ENCODE data around the gene SERP1. TPM values are rescaled to one million over a fixed set of nuclear protein-coding genes. Genes with fewer than 3 reads are reported as not detected.
A peak's percentile ranks its signal among the peaks of the same experiment; 100 is the strongest.

SERP1 gene
- polyA plus RNA-seq, 1 of the 3 experiments (the other 2 are of a cell fraction), result 77.4 TPM

DNA sequence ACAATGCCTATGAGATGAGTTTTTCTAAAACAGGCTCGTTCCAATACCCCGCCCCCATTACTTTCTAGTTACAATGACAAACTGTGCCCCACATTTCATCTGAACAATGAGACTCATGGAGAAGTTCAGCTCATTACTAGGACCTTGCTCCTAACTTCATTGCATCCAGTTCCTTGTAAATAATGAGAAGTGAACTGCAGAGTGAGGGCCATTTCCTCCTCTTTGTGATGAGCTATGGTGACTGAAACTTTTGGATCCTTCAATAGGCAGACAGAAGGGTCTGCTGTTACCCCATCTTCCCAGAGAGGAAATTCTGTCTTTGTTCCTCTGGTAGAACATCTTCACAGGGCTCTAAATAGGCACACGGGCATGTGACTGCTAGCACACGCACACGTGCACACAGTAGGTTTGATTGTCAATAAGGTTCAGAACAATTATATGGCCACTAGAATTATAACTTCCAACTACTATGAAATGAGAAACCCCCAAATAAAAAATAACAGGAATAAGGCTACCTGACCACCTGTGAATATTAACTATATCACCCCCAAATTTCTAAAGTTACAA is 51.8 kb downstream of the SERP1 start:
- Histone ChIP-seq H3K36me3 (replicated peaks in 1 of 2; ENCODE audit: control insufficient read depth in 1 of 2, insufficient read depth in 2 of 2, low read length in 1 of 2) (no peaks in the 10 kb centered on the region), H3F3A (replicated peaks; ENCODE audit: insufficient read depth) (peaks cover 5% of the 10 kb centered on the region), H3K4me1 (ENCODE audit: control insufficient read depth in 1 of 2, insufficient read depth in 2 of 2, low read depth in 1 of 2, low read length in 1 of 2) (peaks cover 0 to 6% of the 10 kb centered on the region in 2 experiments; a peak in 1 of 4 replicates), H3K9ac (no peak overlapping the region), H3K79me2 (ENCODE audit: insufficient read depth) (no peaks in the 10 kb centered on the region), H3K9me3 (no peaks in the 10 kb centered on the region), H4K20me1 (ENCODE audit: insufficient read depth) (no peaks in the 10 kb centered on the region), H3K9me2 (no peaks in the 10 kb centered on the region), H3K4me2 (no peak overlapping the region), H3K4me3 (ENCODE audit: low read depth in 2 of 2, low read length in 1 of 2) (no peak overlapping the region), H2AFZ (ENCODE audit: low read depth) (0 out of 2 replicates have a peak overlapping the region, but pooled peaks have one; percentile 43), H3K27ac (ENCODE audit: low read depth in 2 of 2, low read length in 1 of 2) (no peak overlapping the region), H3K27me3 (ENCODE audit: insufficient read depth) (no peaks in the 10 kb centered on the region)
- ChIA-PET POLR2A (interaction anchor here (1.6 kb wide), 1 partner anchor 86 kb away, joined by 4 read pairs; the partner anchor contains the start of gene TSC22D2), CTCF (interaction anchor here (0.8 to 2.9 kb wide), 23 partner anchors 10 to 528 kb away, joined by 3 to 27 read pairs (median 4); no protein-coding TSS in a partner anchor)
- 94% methylated on average over 5 of the region's 5 CpGs for WGBS (ENCODE audit: low lambda C conversion rate)
- no peak for DNase-seq
- TF ChIP-seq EZH2phosphoT487 (IDR thresholded peaks at IDR 0.05; ENCODE audit: borderline replicate concordance, low read depth) (no peak), TEAD4 (IDR thresholded peaks at IDR 0.05; ENCODE audit: borderline replicate concordance, insufficient read depth) (no peak), ELF1 (IDR thresholded peaks at IDR 0.05) (no peak), FOXM1 (IDR thresholded peaks at IDR 0.05; ENCODE audit: low read depth) (no peak), POLR2AphosphoS5 (IDR thresholded peaks at IDR 0.05; ENCODE audit: low read depth, low read length) (no peak), NRF1 (IDR thresholded peaks at IDR 0.05; ENCODE audit: low read depth, low read length) (no peak), RCOR1 (IDR thresholded peaks at IDR 0.05; ENCODE audit: low read length) (no peak), RFX5 (IDR thresholded peaks at IDR 0.05; ENCODE audit: low read length) (no peak), SIN3A (IDR thresholded peaks at IDR 0.05; ENCODE audit: borderline replicate concordance, low read depth, low read length) (no peak), YY1 (IDR thresholded peaks at IDR 0.05; ENCODE audit: low read depth) (no peak), MEF2A (IDR thresholded peaks at IDR 0.05; ENCODE audit: borderline replicate concordance, low read depth) (no peak)
- TF ChIP-seq, protein P1, sequence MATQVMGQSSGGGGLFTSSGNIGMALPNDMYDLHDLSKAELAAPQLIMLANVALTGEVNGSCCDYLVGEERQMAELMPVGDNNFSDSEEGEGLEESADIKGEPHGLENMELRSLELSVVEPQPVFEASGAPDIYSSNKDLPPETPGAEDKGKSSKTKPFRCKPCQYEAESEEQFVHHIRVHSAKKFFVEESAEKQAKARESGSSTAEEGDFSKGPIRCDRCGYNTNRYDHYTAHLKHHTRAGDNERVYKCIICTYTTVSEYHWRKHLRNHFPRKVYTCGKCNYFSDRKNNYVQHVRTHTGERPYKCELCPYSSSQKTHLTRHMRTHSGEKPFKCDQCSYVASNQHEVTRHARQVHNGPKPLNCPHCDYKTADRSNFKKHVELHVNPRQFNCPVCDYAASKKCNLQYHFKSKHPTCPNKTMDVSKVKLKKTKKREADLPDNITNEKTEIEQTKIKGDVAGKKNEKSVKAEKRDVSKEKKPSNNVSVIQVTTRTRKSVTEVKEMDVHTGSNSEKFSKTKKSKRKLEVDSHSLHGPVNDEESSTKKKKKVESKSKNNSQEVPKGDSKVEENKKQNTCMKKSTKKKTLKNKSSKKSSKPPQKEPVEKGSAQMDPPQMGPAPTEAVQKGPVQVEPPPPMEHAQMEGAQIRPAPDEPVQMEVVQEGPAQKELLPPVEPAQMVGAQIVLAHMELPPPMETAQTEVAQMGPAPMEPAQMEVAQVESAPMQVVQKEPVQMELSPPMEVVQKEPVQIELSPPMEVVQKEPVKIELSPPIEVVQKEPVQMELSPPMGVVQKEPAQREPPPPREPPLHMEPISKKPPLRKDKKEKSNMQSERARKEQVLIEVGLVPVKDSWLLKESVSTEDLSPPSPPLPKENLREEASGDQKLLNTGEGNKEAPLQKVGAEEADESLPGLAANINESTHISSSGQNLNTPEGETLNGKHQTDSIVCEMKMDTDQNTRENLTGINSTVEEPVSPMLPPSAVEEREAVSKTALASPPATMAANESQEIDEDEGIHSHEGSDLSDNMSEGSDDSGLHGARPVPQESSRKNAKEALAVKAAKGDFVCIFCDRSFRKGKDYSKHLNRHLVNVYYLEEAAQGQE (IDR thresholded peaks at IDR 0.05; ENCODE audit: low read depth, low read length), result no peak
- TF ChIP-seq, protein P2, sequence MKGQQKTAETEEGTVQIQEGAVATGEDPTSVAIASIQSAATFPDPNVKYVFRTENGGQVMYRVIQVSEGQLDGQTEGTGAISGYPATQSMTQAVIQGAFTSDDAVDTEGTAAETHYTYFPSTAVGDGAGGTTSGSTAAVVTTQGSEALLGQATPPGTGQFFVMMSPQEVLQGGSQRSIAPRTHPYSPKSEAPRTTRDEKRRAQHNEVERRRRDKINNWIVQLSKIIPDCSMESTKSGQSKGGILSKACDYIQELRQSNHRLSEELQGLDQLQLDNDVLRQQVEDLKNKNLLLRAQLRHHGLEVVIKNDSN (IDR thresholded peaks at IDR 0.05; ENCODE audit: borderline replicate concordance, low read depth), result no peak
- TF ChIP-seq, protein P3, sequence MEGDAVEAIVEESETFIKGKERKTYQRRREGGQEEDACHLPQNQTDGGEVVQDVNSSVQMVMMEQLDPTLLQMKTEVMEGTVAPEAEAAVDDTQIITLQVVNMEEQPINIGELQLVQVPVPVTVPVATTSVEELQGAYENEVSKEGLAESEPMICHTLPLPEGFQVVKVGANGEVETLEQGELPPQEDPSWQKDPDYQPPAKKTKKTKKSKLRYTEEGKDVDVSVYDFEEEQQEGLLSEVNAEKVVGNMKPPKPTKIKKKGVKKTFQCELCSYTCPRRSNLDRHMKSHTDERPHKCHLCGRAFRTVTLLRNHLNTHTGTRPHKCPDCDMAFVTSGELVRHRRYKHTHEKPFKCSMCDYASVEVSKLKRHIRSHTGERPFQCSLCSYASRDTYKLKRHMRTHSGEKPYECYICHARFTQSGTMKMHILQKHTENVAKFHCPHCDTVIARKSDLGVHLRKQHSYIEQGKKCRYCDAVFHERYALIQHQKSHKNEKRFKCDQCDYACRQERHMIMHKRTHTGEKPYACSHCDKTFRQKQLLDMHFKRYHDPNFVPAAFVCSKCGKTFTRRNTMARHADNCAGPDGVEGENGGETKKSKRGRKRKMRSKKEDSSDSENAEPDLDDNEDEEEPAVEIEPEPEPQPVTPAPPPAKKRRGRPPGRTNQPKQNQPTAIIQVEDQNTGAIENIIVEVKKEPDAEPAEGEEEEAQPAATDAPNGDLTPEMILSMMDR (IDR thresholded peaks at IDR 0.05), result no peak
- TF ChIP-seq, protein P4, sequence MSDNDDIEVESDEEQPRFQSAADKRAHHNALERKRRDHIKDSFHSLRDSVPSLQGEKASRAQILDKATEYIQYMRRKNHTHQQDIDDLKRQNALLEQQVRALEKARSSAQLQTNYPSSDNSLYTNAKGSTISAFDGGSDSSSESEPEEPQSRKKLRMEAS (IDR thresholded peaks at IDR 0.05; ENCODE audit: low read depth), result no peak

Other genes with a start within 250 kb of the SERP1 start
- 4.4 and 4.8 TPM in 2 replicates for gene TSC22D2, start 138.2 kb downstream of the SERP1 start, polyA plus RNA-seq (2012; rRNA removed)
- gene EIF2A, start 291 bp upstream of the SERP1 start, polyA plus RNA-seq (2012; rRNA removed), result 67.0 and 72.7 TPM in 2 replicates
- gene SELENOT, start 56.8 kb upstream of the SERP1 start, polyA plus RNA-seq (2012; rRNA removed), result 143 and 247 TPM in 2 replicates
- 0.08 and 0.21 TPM in 2 replicates for gene ERICH6, start 157.4 kb upstream of the SERP1 start, polyA plus RNA-seq (2012; rRNA removed)
- gene SIAH2, start 216.7 kb upstream of the SERP1 start, polyA plus RNA-seq (2012; rRNA removed), result 13.5 and 18.4 TPM in 2 replicates